Measurements from ENCODE around the gene ARID1A. TPM values are rescaled to one million over a fixed set of nuclear protein-coding genes. Genes with fewer than 3 reads are reported as not detected.

The ARID1A gene
- total and polyA plus RNA-seq, 2 experiments from 2014 or later, result 50.0 to 104 TPM

- Histone ChIP-seq H3K4me1 (ENCODE audit: insufficient read depth) (peaks cover 20% of the 10 kb centered on the region), H3K27ac (ENCODE audit: low read depth) (no peak overlapping the region), H3K4me3 (no peak overlapping the region), H4K20me1 (replicated peaks; ENCODE audit: insufficient read depth) (no peaks in the 10 kb centered on the region), H3K9me2 (ENCODE audit: insufficient read depth) (no peaks in the 10 kb centered on the region), H3K79me2 (replicated peaks; ENCODE audit: insufficient read depth) (no peaks in the 10 kb centered on the region), H3K36me3 (ENCODE audit: insufficient read depth) (no peaks in the 10 kb centered on the region), H2AFZ (no peak overlapping the region), H3F3A (replicated peaks; ENCODE audit: low read depth) (peaks cover 3% of the 10 kb centered on the region; the same call in 1 of the 2 replicates), H3K27me3 (ENCODE audit: insufficient read depth) (peaks cover 3% of the 10 kb centered on the region; the same call in 1 of the 2 replicates), H3K4me2 (no peak overlapping the region)
- Mint-ChIP-seq H3K27me3 (ENCODE audit: insufficient read depth, low read depth, poor library complexity) (peaks cover 21% of the 10 kb centered on the region), H3K36me3 (ENCODE audit: low read depth) (peaks cover 6% of the 10 kb centered on the region), H3K9me3 (peaks cover 15% of the 10 kb centered on the region), H3K4me3 (no peak overlapping the region), H3K27ac (no peak overlapping the region), H3K4me1 (peaks cover 20% of the 10 kb centered on the region)
- DNase-seq (ENCODE audit: low spot score) (peak; percentile 58), ATAC-seq (peak; percentile 24)
- TF ChIP-seq ETS1 (IDR thresholded peaks at IDR 0.05) (no peak), REST (IDR thresholded peaks at IDR 0.05; ENCODE audit: unreplicated experiment) (no peak), POLR2AphosphoS5 (IDR thresholded peaks at IDR 0.05; ENCODE audit: low read depth) (no peak), CREB1 (CRISPR knock-in tag; IDR thresholded peaks at IDR 0.05; ENCODE audit: low read depth) (no peak), JUNB (IDR thresholded peaks at IDR 0.05; ENCODE audit: unreplicated experiment) (no peak), CTCF (conservative IDR thresholded peaks at IDR 0.05; ENCODE audit: low read depth in 2 of 2) (no peak), EZH2phosphoT487 (IDR thresholded peaks at IDR 0.05; ENCODE audit: unreplicated experiment) (no peak), NANOG (IDR thresholded peaks at IDR 0.05; ENCODE audit: borderline replicate concordance) (no peak), ZNF331 (CRISPR knock-in tag; IDR thresholded peaks at IDR 0.05; ENCODE audit: low read depth) (no peak), EZH2 (IDR thresholded peaks at IDR 0.05; ENCODE audit: low read depth, unreplicated experiment) (no peak), ZNF114 (CRISPR knock-in tag; IDR thresholded peaks at IDR 0.05) (no peak), ZNF462 (CRISPR knock-in tag; IDR thresholded peaks at IDR 0.05) (no peak), STAT1 (IDR thresholded peaks at IDR 0.05; ENCODE audit: unreplicated experiment) (no peak)
Observed at GRCh38 chr1:26822737-26823395, 127.1 kb downstream of the ARID1A start.

Data from GM23338 (cell line).